GM23338 (cell line): ENCODE data around the gene EFHD2. TPM values are rescaled to one million over a fixed set of nuclear protein-coding genes. Genes with fewer than 3 reads are reported as not detected.
"Not testable (repeated sequence)": the region's sequence is repeated elsewhere in the genome, so short reads cannot be mapped to it uniquely, and the experiment has no call there.

Experiments used
- ATAC-seq: fragments of 200-7000 bp; cut with Tn5 transposase; 3 replicates; pipeline ENCODE4 v1.9.1; 2020
- DNase-seq: peaks from one replicate; pipeline ENCODE4 v3.0.0-alpha.2; 2015; ENCODE audit warnings: low spot score
- H2AFZ ChIP-seq: fragments of 200-600 bp; sonication (generic); 2 replicates; pipeline ENCODE4 v1.8.0; 2016; ENCODE audit warnings: antibody characterized with exemption, mild to moderate bottlenecking, moderate library complexity
- H3F3A ChIP-seq: fragments of 200-600 bp; sonication (generic); replicated peaks from 2 replicates; pipeline ENCODE4 v1.8.0; 2017; ENCODE audit warnings: antibody characterized with exemption, mixed run types, low read depth
- H3K27ac ChIP-seq: fragments of 200-600 bp; sonication (generic); 2 replicates; pipeline ENCODE4 v1.6.1; 2016; ENCODE audit warnings: low read depth
- H3K27me3 ChIP-seq: fragments of 200-600 bp; sonication (generic); 2 replicates; pipeline ENCODE4 v1.8.0; 2016; ENCODE audit warnings: mild to moderate bottlenecking, mixed run types, moderate library complexity; ENCODE audit not compliant: insufficient read depth
- H3K36me3 ChIP-seq: fragments of 200-600 bp; sonication (generic); 2 replicates; pipeline ENCODE4 v1.8.0; 2016; ENCODE audit warnings: mild to moderate bottlenecking; ENCODE audit not compliant: insufficient read depth
- H3K4me1 ChIP-seq: fragments of 200-600 bp; sonication (generic); 2 replicates; pipeline ENCODE4 v1.8.0; 2016; ENCODE audit warnings: mild to moderate bottlenecking, moderate library complexity; ENCODE audit not compliant: insufficient read depth
- H3K4me2 ChIP-seq: fragments of 200-600 bp; sonication (generic); 2 replicates; pipeline ENCODE4 v1.7.1; 2017; ENCODE audit warnings: mixed run types
- H3K4me3 ChIP-seq: fragments of 200-600 bp; sonication (generic); 2 replicates; pipeline ENCODE4 v1.6.1; 2016; ENCODE audit warnings: mixed run types
- H3K79me2 ChIP-seq: fragments of 200-600 bp; sonication (generic); replicated peaks from 2 replicates; pipeline ENCODE4 v1.8.0; 2017; ENCODE audit warnings: mild to moderate bottlenecking; ENCODE audit not compliant: insufficient read depth
- H3K9me2 ChIP-seq: fragments of 200-600 bp; sonication (generic); 2 replicates; pipeline ENCODE4 v1.8.0; 2017; ENCODE audit not compliant: insufficient read depth
- H4K20me1 ChIP-seq: fragments of 200-600 bp; sonication (generic); replicated peaks from 2 replicates; pipeline ENCODE4 v1.8.0; 2017; ENCODE audit warnings: mild to moderate bottlenecking; ENCODE audit not compliant: insufficient read depth
- H3K27ac Mint-ChIP-seq: 2 replicates; pipeline ENCODE4 v1.8.0; 2020; ENCODE audit warnings: inconsistent platforms, mild to moderate bottlenecking, moderate library complexity, mixed read lengths
- H3K27me3 Mint-ChIP-seq: 3 replicates; pipeline ENCODE4 v1.8.0; 2022; ENCODE audit warnings: low read depth, mild to moderate bottlenecking, moderate library complexity, mixed read lengths, inconsistent platforms; ENCODE audit not compliant: insufficient read depth, poor library complexity
- H3K36me3 Mint-ChIP-seq: 3 replicates; pipeline ENCODE4 v1.8.0; 2021; ENCODE audit warnings: low read depth, mild to moderate bottlenecking, inconsistent platforms, moderate library complexity, mixed read lengths
- H3K4me1 Mint-ChIP-seq: 3 replicates; pipeline ENCODE4 v1.8.0; 2020; ENCODE audit warnings: mild to moderate bottlenecking, inconsistent platforms, mixed read lengths
- H3K4me3 Mint-ChIP-seq: 3 replicates; pipeline ENCODE4 v1.8.0; 2021; ENCODE audit warnings: moderate library complexity, mild to moderate bottlenecking, inconsistent platforms, mixed read lengths
- H3K9me3 Mint-ChIP-seq: 3 replicates; pipeline ENCODE4 v1.8.0; 2020; ENCODE audit warnings: moderate library complexity, mild to moderate bottlenecking, inconsistent platforms, mixed read lengths
- CREB1 ChIP-seq: fragments of 250-450 bp; sonication (Bioruptor Pico); IDR thresholded peaks from 2 replicates; pipeline ENCODE4 v1.5.0; 2020; ENCODE audit warnings: low read depth, mild to moderate bottlenecking, moderate library complexity
- EZH2 ChIP-seq: fragments of 200-600 bp; sonication (generic); IDR thresholded peaks from one replicate; pipeline ENCODE4 v1.8.0; 2017; ENCODE audit warnings: antibody characterized with exemption, mild to moderate bottlenecking, low read depth; ENCODE audit not compliant: unreplicated experiment
- EZH2phosphoT487 ChIP-seq: fragments of 200-600 bp; sonication (generic); IDR thresholded peaks from one replicate; pipeline ENCODE4 v1.8.1; 2018; ENCODE audit warnings: antibody characterized with exemption; ENCODE audit not compliant: unreplicated experiment
- NANOG ChIP-seq: IDR thresholded peaks from 2 replicates; pipeline ENCODE4 v1.6.1; 2016; ENCODE audit warnings: antibody characterized with exemption, borderline replicate concordance
- POLR2AphosphoS5 ChIP-seq: IDR thresholded peaks from 2 replicates; pipeline ENCODE4 v1.6.1; 2016; ENCODE audit warnings: antibody characterized with exemption, low read depth
- STAT1 ChIP-seq: IDR thresholded peaks from one replicate; pipeline ENCODE4 v1.6.1; 2016; ENCODE audit warnings: antibody characterized with exemption; ENCODE audit not compliant: unreplicated experiment
- ZNF114 ChIP-seq: fragments of 250-450 bp; sonication (Bioruptor Pico); IDR thresholded peaks from 2 replicates; pipeline ENCODE4 v1.5.0; 2020; ENCODE audit warnings: mild to moderate bottlenecking, moderate library complexity
- ZNF331 ChIP-seq: fragments of 250-450 bp; sonication (Bioruptor Pico); IDR thresholded peaks from 2 replicates; pipeline ENCODE4 v1.5.0; 2020; ENCODE audit warnings: low read depth, mild to moderate bottlenecking, moderate library complexity
- polyA plus RNA-seq: library from polyadenylated mRNA; unstranded; fragments of >200 nt; fragmentation: Nextera tagmentation; extraction: Ambion mirVana; gene quantifications from 2 replicates; pipeline ENCODE4 v1.2.1, GENCODE V29; 2016
- total RNA-seq: library from RNA; depleted of rRNA; stranded (reverse); fragments of >200 nt; shearing (Covaris generic); gene quantifications from 2 replicates; pipeline ENCODE4 v1.2.3, GENCODE V29; 2014
- TF ChIP-seq, protein P1 (sequence below): fragments of 250-450 bp; sonication (Bioruptor Pico); IDR thresholded peaks from 2 replicates; pipeline ENCODE4 v1.5.0; 2020; ENCODE audit warnings: mild to moderate bottlenecking, moderate library complexity
- TF ChIP-seq, protein P2 (sequence below): IDR thresholded peaks from 2 replicates; pipeline ENCODE4 v1.6.1; 2016; ENCODE audit warnings: antibody characterized with exemption
- TF ChIP-seq, protein P3 (sequence below), 2 experiments: fragments of 200-600 bp in 1 of 2; sonication (generic) in 1 of 2; conservative IDR thresholded peaks; 2 replicates each; pipeline versions ENCODE4 v1.5.1 to v1.6.1; 2016 to 2017; ENCODE audit warnings: antibody characterized with exemption in 2 of 2, low read depth in 2 of 2, mild to moderate bottlenecking in 2 of 2, moderate library complexity in 1 of 2

Gene EFHD2
- total and polyA plus RNA-seq, 2 experiments from 2014 or later: 22.8 to 23.7 TPM

DNA sequence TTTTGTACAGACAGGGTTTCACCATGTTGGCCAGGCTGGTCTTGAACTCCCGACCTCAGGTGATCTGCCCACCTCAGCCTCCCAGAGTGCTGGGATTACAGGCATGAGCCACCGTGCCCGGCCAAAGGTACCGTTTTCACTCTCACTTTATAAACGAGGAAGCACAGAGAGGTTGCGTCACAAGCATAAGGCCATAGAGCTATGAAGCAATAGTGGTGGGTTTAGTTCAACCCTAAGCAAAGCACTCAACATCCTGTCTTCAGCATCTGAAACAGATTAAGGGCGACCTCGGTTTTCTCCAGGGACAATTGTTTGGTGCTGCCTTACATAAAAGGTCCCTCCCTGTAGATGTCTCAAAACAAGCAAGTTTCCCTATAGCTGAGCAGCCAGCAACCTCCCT is 25.1 kb downstream of the EFHD2 start:
- H3K27me3 ChIP-seq, H3K4me2 ChIP-seq, DNase-seq, H3K36me3 Mint-ChIP-seq, ATAC-seq, H3K27me3 Mint-ChIP-seq, H2AFZ ChIP-seq, H3K9me2 ChIP-seq, H3K27ac Mint-ChIP-seq, H3K4me1 Mint-ChIP-seq, H4K20me1 ChIP-seq, H3K79me2 ChIP-seq, H3K9me3 Mint-ChIP-seq, H3K36me3 ChIP-seq, H3K4me3 Mint-ChIP-seq, H3K4me1 ChIP-seq, H3K4me3 ChIP-seq, H3K27ac ChIP-seq, H3F3A ChIP-seq: not testable (repeated sequence)

DNA sequence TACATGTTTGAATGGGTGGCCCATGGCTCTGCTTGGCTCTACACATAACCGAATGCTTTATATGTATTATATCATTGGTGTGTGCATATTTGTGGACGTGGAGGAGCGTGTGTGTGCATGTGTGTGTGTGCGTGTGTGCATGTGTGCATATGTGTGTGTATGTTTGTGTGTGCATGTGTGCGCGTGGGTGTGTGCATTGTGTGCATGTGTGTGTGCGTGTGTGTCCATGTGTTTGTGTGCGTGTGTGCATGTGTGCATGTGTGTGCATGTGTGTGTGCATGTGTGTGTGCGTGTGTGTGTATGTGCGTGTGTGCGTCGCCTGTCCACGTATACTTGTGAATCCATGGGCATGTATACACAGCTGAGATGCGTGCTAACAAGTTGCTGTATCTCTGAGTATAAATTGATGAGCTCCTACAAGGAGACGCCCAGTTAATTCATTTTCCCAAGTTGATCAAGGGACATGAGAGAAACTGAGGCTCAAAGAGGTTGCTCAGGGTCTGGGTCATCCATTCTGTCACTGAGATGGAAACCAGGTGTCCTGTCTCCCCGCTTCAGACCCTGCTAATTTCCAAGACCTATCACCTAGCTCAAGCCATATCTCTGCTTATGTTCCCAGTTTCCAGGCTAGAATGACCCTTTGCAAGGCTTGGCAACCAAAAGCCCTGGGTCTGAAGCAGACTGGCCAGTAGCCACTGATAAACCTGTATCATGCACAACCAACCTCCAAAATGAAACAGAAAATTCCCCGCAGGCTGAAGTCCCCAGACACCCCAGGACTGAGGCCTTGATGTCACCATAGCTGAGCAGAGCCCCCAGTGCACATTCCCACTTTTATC is 25.8 kb downstream of the EFHD2 start:
- H3K27ac Mint-ChIP-seq: no peak overlapping the region
- no peaks in the 10 kb centered on the region for H3K36me3 Mint-ChIP-seq
- H3K27me3 ChIP-seq: no peaks in the 10 kb centered on the region
- H3K36me3 ChIP-seq: no peaks in the 10 kb centered on the region
- H4K20me1 ChIP-seq: no peaks in the 10 kb centered on the region
- ATAC-seq (no peak), DNase-seq (no peak)
- peaks cover 5% of the 10 kb centered on the region for H3K27me3 Mint-ChIP-seq
- no peak overlapping the region for H3K4me3 Mint-ChIP-seq
- no peak overlapping the region for H3K4me2 ChIP-seq
- no peaks in the 10 kb centered on the region for H3K9me2 ChIP-seq
- H3K79me2 ChIP-seq: no peaks in the 10 kb centered on the region
- no peaks in the 10 kb centered on the region for H3F3A ChIP-seq
- H3K4me3 ChIP-seq: no peak overlapping the region
- H2AFZ ChIP-seq: no peak overlapping the region
- no peaks in the 10 kb centered on the region for H3K4me1 ChIP-seq
- no peak overlapping the region for H3K27ac ChIP-seq
- peaks cover 4% of the 10 kb centered on the region; the same call in 2 of the 3 replicates for H3K4me1 Mint-ChIP-seq
- no peaks in the 10 kb centered on the region for H3K9me3 Mint-ChIP-seq
- TF ChIP-seq CREB1 (CRISPR knock-in tag) (no peak), EZH2 (no peak), ZNF114 (CRISPR knock-in tag) (no peak), NANOG (no peak), EZH2phosphoT487 (no peak), STAT1 (no peak), POLR2AphosphoS5 (no peak), ZNF331 (no peak)
- TF ChIP-seq, protein P1, sequence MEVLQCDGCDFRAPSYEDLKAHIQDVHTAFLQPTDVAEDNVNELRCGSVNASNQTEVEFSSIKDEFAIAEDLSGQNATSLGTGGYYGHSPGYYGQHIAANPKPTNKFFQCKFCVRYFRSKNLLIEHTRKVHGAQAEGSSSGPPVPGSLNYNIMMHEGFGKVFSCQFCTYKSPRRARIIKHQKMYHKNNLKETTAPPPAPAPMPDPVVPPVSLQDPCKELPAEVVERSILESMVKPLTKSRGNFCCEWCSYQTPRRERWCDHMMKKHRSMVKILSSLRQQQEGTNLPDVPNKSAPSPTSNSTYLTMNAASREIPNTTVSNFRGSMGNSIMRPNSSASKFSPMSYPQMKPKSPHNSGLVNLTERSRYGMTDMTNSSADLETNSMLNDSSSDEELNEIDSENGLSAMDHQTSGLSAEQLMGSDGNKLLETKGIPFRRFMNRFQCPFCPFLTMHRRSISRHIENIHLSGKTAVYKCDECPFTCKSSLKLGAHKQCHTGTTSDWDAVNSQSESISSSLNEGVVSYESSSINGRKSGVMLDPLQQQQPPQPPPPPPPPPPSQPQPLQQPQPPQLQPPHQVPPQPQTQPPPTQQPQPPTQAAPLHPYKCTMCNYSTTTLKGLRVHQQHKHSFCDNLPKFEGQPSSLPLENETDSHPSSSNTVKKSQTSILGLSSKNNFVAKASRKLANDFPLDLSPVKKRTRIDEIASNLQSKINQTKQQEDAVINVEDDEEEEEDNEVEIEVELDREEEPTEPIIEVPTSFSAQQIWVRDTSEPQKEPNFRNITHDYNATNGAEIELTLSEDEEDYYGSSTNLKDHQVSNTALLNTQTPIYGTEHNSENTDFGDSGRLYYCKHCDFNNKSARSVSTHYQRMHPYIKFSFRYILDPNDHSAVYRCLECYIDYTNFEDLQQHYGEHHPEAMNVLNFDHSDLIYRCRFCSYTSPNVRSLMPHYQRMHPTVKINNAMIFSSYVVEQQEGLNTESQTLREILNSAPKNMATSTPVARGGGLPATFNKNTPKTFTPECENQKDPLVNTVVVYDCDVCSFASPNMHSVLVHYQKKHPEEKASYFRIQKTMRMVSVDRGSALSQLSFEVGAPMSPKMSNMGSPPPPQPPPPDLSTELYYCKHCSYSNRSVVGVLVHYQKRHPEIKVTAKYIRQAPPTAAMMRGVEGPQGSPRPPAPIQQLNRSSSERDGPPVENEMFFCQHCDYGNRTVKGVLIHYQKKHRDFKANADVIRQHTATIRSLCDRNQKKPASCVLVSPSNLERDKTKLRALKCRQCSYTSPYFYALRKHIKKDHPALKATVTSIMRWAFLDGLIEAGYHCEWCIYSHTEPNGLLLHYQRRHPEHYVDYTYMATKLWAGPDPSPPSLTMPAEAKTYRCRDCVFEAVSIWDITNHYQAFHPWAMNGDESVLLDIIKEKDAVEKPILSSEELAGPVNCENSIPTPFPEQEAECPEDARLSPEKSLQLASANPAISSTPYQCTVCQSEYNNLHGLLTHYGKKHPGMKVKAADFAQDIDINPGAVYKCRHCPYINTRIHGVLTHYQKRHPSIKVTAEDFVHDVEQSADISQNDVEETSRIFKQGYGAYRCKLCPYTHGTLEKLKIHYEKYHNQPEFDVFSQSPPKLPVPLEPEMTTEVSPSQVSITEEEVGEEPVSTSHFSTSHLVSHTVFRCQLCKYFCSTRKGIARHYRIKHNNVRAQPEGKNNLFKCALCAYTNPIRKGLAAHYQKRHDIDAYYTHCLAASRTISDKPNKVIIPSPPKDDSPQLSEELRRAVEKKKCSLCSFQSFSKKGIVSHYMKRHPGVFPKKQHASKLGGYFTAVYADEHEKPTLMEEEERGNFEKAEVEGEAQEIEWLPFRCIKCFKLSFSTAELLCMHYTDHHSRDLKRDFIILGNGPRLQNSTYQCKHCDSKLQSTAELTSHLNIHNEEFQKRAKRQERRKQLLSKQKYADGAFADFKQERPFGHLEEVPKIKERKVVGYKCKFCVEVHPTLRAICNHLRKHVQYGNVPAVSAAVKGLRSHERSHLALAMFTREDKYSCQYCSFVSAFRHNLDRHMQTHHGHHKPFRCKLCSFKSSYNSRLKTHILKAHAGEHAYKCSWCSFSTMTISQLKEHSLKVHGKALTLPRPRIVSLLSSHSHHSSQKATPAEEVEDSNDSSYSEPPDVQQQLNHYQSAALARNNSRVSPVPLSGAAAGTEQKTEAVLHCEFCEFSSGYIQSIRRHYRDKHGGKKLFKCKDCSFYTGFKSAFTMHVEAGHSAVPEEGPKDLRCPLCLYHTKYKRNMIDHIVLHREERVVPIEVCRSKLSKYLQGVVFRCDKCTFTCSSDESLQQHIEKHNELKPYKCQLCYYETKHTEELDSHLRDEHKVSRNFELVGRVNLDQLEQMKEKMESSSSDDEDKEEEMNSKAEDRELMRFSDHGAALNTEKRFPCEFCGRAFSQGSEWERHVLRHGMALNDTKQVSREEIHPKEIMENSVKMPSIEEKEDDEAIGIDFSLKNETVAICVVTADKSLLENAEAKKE: no peak
- TF ChIP-seq, protein P2, sequence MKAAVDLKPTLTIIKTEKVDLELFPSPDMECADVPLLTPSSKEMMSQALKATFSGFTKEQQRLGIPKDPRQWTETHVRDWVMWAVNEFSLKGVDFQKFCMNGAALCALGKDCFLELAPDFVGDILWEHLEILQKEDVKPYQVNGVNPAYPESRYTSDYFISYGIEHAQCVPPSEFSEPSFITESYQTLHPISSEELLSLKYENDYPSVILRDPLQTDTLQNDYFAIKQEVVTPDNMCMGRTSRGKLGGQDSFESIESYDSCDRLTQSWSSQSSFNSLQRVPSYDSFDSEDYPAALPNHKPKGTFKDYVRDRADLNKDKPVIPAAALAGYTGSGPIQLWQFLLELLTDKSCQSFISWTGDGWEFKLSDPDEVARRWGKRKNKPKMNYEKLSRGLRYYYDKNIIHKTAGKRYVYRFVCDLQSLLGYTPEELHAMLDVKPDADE: no peak
- TF ChIP-seq, protein P3, sequence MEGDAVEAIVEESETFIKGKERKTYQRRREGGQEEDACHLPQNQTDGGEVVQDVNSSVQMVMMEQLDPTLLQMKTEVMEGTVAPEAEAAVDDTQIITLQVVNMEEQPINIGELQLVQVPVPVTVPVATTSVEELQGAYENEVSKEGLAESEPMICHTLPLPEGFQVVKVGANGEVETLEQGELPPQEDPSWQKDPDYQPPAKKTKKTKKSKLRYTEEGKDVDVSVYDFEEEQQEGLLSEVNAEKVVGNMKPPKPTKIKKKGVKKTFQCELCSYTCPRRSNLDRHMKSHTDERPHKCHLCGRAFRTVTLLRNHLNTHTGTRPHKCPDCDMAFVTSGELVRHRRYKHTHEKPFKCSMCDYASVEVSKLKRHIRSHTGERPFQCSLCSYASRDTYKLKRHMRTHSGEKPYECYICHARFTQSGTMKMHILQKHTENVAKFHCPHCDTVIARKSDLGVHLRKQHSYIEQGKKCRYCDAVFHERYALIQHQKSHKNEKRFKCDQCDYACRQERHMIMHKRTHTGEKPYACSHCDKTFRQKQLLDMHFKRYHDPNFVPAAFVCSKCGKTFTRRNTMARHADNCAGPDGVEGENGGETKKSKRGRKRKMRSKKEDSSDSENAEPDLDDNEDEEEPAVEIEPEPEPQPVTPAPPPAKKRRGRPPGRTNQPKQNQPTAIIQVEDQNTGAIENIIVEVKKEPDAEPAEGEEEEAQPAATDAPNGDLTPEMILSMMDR (conservative IDR thresholded peaks at IDR 0.05; ENCODE audit: low read depth in 2 of 2): no peak
